Testis (tissue), 2 donors: ENCODE data around the gene SLC39A9.

ENCODE experiments used
- POLR2A ChIP-seq: fragments of 450-650 bp; IDR thresholded peaks from one replicate; pipeline ENCODE4 v1.6.1; 2017; ENCODE audit warnings: antibody characterized with exemption, mild to moderate bottlenecking, moderate library complexity
- TF ChIP-seq, protein P1 (sequence below), 3 experiments: fragments of 450-650 bp in 2 of 3; fragments of 200-600 bp in 1 of 3; sonication (generic) in 1 of 3; IDR thresholded peaks; one replicate each; pipeline ENCODE4 v1.5.1; 2016 to 2019; ENCODE audit warnings: antibody characterized with exemption in 3 of 3, mild to moderate bottlenecking in 2 of 3, moderate library complexity in 1 of 3

DNA sequence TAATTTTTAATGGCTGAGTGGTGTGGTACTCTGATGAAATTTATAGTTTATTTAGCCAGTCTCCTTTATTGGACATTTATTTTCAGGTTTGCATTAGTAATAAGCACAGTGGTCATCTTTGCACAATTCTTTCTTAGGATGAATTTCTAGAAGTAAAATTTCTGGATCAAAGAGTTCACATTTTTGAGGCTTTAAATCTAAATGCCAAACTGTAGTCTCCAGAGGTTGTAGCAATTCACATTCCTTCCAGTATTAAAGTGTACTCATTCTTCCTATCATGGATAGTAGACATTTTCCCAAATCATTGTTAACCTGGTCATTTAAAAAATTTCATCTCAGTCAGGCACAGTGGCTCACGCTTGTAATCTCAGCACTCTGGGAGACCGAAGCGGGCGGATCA is 24.8 kb downstream of the SLC39A9 start:
- TF ChIP-seq, protein P1, sequence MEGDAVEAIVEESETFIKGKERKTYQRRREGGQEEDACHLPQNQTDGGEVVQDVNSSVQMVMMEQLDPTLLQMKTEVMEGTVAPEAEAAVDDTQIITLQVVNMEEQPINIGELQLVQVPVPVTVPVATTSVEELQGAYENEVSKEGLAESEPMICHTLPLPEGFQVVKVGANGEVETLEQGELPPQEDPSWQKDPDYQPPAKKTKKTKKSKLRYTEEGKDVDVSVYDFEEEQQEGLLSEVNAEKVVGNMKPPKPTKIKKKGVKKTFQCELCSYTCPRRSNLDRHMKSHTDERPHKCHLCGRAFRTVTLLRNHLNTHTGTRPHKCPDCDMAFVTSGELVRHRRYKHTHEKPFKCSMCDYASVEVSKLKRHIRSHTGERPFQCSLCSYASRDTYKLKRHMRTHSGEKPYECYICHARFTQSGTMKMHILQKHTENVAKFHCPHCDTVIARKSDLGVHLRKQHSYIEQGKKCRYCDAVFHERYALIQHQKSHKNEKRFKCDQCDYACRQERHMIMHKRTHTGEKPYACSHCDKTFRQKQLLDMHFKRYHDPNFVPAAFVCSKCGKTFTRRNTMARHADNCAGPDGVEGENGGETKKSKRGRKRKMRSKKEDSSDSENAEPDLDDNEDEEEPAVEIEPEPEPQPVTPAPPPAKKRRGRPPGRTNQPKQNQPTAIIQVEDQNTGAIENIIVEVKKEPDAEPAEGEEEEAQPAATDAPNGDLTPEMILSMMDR (IDR thresholded peaks at IDR 0.05) = no peak
- TF ChIP-seq POLR2A = no peak
